ENCODE data around the gene DDIT3.
"Not testable (repeated sequence)": the region's sequence is repeated elsewhere in the genome, so short reads cannot be mapped to it uniquely, and the experiment has no call there.

DDIT3 gene

GRCh38 chr12:57520053-57520818 lies at the start of gene DDIT3:
Gene DDIT3, minus strand, starts transcription at chr12:57520514. Its CDS starts 3,108 bp downstream, at chr12:57517406.
- Mint-ChIP-seq H3K27me3 (ENCODE audit: low read depth, poor library complexity) (peaks cover 3% of the 10 kb centered on the region), H3K9me3 (no peaks in the 10 kb centered on the region), H3K4me3 (peak within 1 kb of the TSS; percentile 97), H3K36me3 (ENCODE audit: low read depth) (peaks cover 47% of the 10 kb centered on the region), H3K27ac (peak within 1 kb of the TSS; percentile 100), H3K4me1 (peaks cover 65% of the 10 kb centered on the region)
- TF ChIP-seq CTCF (IDR thresholded peaks at IDR 0.05): no peak
- DNase-seq: peak; percentile 99

DNA sequence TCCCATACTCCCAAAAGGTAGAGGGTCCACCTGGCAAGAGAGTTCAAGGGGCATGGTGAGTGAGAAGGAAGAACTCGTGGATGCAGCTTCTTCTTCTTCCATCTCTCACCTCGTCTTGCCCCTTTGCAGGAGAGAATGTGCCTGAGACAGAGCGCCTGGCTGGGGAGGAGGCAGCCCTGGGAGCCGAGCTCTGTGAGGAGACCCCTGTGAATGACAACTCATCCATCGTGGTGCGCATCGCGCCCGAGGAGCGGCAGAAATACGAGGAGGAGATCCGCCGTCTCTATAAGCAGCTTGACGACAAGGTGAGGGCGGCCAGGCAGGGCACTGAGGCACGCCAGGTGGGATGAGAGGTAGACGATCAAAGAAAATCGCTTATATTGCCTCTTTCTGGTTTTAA lies 49.5 kb upstream of the DDIT3 start:
- DNase-seq: no peak
- Mint-ChIP-seq H3K27ac (peak overlapping the region; percentile 18), H3K27me3 (ENCODE audit: low read depth, poor library complexity) (peaks cover 12% of the 10 kb centered on the region), H3K36me3 (ENCODE audit: low read depth) (no peaks in the 10 kb centered on the region), H3K4me3 (no peak overlapping the region), H3K9me3 (no peaks in the 10 kb centered on the region), H3K4me1 (peaks cover 6% of the 10 kb centered on the region)
- no peak for TF ChIP-seq CTCF (IDR thresholded peaks at IDR 0.05)

GRCh38 chr12:57568838-57569237 lies 48.5 kb upstream of the DDIT3 start:
- Mint-ChIP-seq H3K27ac (no peak overlapping the region), H3K4me3 (no peak overlapping the region), H3K36me3 (ENCODE audit: low read depth) (no peaks in the 10 kb centered on the region), H3K4me1 (peaks cover 6% of the 10 kb centered on the region), H3K9me3 (no peaks in the 10 kb centered on the region), H3K27me3 (ENCODE audit: low read depth, poor library complexity) (peaks cover 16% of the 10 kb centered on the region)
- DNase-seq: no peak
- TF ChIP-seq CTCF (IDR thresholded peaks at IDR 0.05): no peak

DNA sequence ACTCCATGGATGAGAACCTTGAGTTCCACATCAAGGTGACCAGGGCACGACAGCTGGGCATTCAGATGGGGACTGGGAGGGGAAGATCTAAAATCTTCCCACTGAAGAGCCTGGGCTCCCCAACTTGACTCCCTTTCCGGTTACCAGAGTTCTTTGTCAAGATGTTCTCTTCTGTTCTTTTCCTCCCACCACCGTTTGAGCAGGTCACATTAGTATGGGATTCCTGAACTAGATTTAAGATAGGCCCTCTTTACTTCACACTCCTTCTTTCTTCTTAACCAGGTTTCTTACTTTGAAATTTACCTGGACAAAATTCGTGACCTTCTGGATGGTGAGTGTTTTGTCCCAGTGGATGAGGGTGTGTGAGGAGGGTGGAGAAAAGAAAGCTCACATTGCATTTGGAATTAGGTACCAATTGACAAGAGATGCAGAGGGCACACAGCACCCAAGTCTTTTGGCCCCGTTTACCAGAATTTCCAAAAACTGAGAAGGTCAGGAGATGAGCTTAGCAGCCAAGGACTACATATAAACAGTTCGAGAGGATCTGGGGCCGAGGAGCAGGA lies 43.9 kb upstream of the DDIT3 start:
- peaks cover 2% of the 10 kb centered on the region for H3K4me1 Mint-ChIP-seq
- no peak overlapping the region for H3K27ac Mint-ChIP-seq
- H3K9me3 Mint-ChIP-seq: no peaks in the 10 kb centered on the region
- no peak for TF ChIP-seq CTCF (IDR thresholded peaks at IDR 0.05)
- no peak overlapping the region for H3K4me3 Mint-ChIP-seq
- H3K36me3 Mint-ChIP-seq (ENCODE audit: low read depth): no peaks in the 10 kb centered on the region
- no peak for DNase-seq
- H3K27me3 Mint-ChIP-seq (ENCODE audit: low read depth, poor library complexity): peaks cover 22% of the 10 kb centered on the region

GRCh38 chr12:57563358-57563757 lies 43.0 kb upstream of the DDIT3 start:
- Mint-ChIP-seq H3K4me3 (no peak overlapping the region), H3K27ac (no peak overlapping the region), H3K27me3 (ENCODE audit: low read depth, poor library complexity) (peaks cover 22% of the 10 kb centered on the region), H3K4me1 (no peaks in the 10 kb centered on the region), H3K9me3 (no peaks in the 10 kb centered on the region), H3K36me3 (ENCODE audit: low read depth) (no peaks in the 10 kb centered on the region)
- no peak for DNase-seq
- TF ChIP-seq CTCF (IDR thresholded peaks at IDR 0.05): no peak

- peaks cover 20% of the 10 kb centered on the region for H3K27me3 Mint-ChIP-seq (ENCODE audit: low read depth, poor library complexity)
- not testable (repeated sequence) for H3K4me1 Mint-ChIP-seq; H3K9me3 Mint-ChIP-seq; H3K27ac Mint-ChIP-seq; H3K36me3 Mint-ChIP-seq (ENCODE audit: low read depth); H3K4me3 Mint-ChIP-seq; DNase-seq
These were observed 40.8 kb upstream of the DDIT3 start for GRCh38 chr12:57561117-57561516.

Data from nephron progenitor cell (in vitro differentiated cells).